DOHH2 (cell line): ENCODE data around the gene PARP1.

ENCODE experiments used
- H3F3A ChIP-seq: fragments of 200-600 bp; sonication (generic), shearing (Covaris generic); 2 replicates; pipeline ENCODE4 v1.6.0; 2016; ENCODE audit warnings: antibody characterized with exemption, mild to moderate bottlenecking; ENCODE audit not compliant: control insufficient read depth, insufficient read depth
- H3K27ac ChIP-seq: fragments of 200-600 bp; sonication (generic); 2 replicates; pipeline ENCODE4 v1.5.1; 2014; ENCODE audit warnings: low read depth, mild to moderate bottlenecking, low read length, moderate library complexity
- H3K27me3 ChIP-seq: fragments of 200-600 bp; sonication (generic); 2 replicates; pipeline ENCODE4 v1.6.1; 2014; ENCODE audit warnings: mild to moderate bottlenecking, low read length, mixed read lengths; ENCODE audit not compliant: control insufficient read depth
- H3K36me3 ChIP-seq: fragments of 200-600 bp; sonication (generic); 2 replicates; pipeline ENCODE4 v1.6.1; 2014; ENCODE audit warnings: mild to moderate bottlenecking, low read length, moderate library complexity, mixed read lengths; ENCODE audit not compliant: control insufficient read depth
- H3K4me1 ChIP-seq: fragments of 200-600 bp; sonication (generic); 2 replicates; pipeline ENCODE4 v1.6.1; 2014; ENCODE audit warnings: mild to moderate bottlenecking, low read length, mixed read lengths; ENCODE audit not compliant: control insufficient read depth
- H3K4me2 ChIP-seq: fragments of 200-600 bp; sonication (generic); 2 replicates; pipeline ENCODE4 v1.6.0; 2014; ENCODE audit warnings: mild to moderate bottlenecking, low read length, moderate library complexity
- H3K4me3 ChIP-seq: fragments of 200-600 bp; sonication (generic); 2 replicates; pipeline ENCODE4 v1.5.1; 2014; ENCODE audit warnings: mild to moderate bottlenecking, low read length, mixed read lengths
- H3K79me2 ChIP-seq: fragments of 200-600 bp; sonication (generic); 2 replicates; pipeline ENCODE4 v1.6.1; 2014; ENCODE audit warnings: mild to moderate bottlenecking, low read length, mixed read lengths; ENCODE audit not compliant: control insufficient read depth
- H3K9me2 ChIP-seq: fragments of 200-600 bp; sonication (generic); replicated peaks from 2 replicates; pipeline ENCODE4 v1.6.1; 2014; ENCODE audit warnings: mild to moderate bottlenecking, low read length, mixed read lengths; ENCODE audit not compliant: control insufficient read depth
- H3K9me3 ChIP-seq: fragments of 200-600 bp; sonication (generic); 2 replicates; pipeline ENCODE4 v1.6.1; 2014; ENCODE audit warnings: antibody characterized with exemption, low read length, mixed read lengths; ENCODE audit not compliant: control insufficient read depth, insufficient read depth
- H4K20me1 ChIP-seq: fragments of 200-600 bp; sonication (generic); 2 replicates; pipeline ENCODE4 v1.6.0; 2014; ENCODE audit warnings: low read depth, mild to moderate bottlenecking, antibody characterized with exemption, low read length, moderate library complexity; ENCODE audit not compliant: control insufficient read depth, insufficient read depth
- EZH2phosphoT487 ChIP-seq: fragments of 200-600 bp; sonication (generic); IDR thresholded peaks from 2 replicates; pipeline ENCODE4 v1.6.1; 2017; ENCODE audit warnings: borderline replicate concordance, mild to moderate bottlenecking, antibody characterized with exemption, low read length, moderate library complexity, mixed read lengths
- TF ChIP-seq, protein P1 (sequence below): fragments of 200-600 bp; sonication (generic); IDR thresholded peaks from one replicate; pipeline ENCODE4 v1.5.1; 2014; ENCODE audit warnings: antibody characterized with exemption, mild to moderate bottlenecking, low read depth, low read length; ENCODE audit not compliant: poor library complexity, severe bottlenecking

The PARP1 gene

DNA sequence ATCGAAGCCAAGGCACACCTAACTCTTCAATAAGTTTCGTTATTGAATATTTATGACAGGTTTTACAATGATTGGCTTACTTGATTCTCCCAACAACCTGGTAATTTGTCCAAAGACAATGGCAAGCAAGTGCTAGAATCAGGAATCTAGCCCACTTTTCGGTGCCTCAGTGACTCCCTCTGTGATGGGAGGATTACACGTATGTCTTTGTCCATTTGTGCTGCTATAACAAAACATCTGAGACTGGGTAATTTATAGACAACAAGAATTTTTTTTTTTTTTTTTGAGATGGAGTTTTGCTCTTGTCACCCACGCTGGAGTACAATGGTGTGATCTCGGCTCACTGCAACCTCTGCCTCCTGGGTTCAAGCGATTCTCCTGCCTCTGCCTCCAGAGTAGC, 96.5 kb downstream of the PARP1 start:
- peaks cover 28% of the 10 kb centered on the region for H3K4me1 ChIP-seq
- no peak overlapping the region for H3K27ac ChIP-seq
- H3K27me3 ChIP-seq, result no peaks in the 10 kb centered on the region
- peaks cover 10% of the 10 kb centered on the region for H3K36me3 ChIP-seq
- no peak overlapping the region for H3K4me3 ChIP-seq
- H4K20me1 ChIP-seq, result no peaks in the 10 kb centered on the region
- TF ChIP-seq EZH2phosphoT487, result no peak
- TF ChIP-seq, protein P1, sequence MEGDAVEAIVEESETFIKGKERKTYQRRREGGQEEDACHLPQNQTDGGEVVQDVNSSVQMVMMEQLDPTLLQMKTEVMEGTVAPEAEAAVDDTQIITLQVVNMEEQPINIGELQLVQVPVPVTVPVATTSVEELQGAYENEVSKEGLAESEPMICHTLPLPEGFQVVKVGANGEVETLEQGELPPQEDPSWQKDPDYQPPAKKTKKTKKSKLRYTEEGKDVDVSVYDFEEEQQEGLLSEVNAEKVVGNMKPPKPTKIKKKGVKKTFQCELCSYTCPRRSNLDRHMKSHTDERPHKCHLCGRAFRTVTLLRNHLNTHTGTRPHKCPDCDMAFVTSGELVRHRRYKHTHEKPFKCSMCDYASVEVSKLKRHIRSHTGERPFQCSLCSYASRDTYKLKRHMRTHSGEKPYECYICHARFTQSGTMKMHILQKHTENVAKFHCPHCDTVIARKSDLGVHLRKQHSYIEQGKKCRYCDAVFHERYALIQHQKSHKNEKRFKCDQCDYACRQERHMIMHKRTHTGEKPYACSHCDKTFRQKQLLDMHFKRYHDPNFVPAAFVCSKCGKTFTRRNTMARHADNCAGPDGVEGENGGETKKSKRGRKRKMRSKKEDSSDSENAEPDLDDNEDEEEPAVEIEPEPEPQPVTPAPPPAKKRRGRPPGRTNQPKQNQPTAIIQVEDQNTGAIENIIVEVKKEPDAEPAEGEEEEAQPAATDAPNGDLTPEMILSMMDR, result no peak
- peaks cover 26% of the 10 kb centered on the region for H3K79me2 ChIP-seq
- no peaks in the 10 kb centered on the region for H3K9me2 ChIP-seq
- H3F3A ChIP-seq, result peaks cover 4% of the 10 kb centered on the region; the same call in 1 of the 2 replicates
- no peak overlapping the region for H3K4me2 ChIP-seq
- no peaks in the 10 kb centered on the region for H3K9me3 ChIP-seq
